Articular chondrocyte of knee joint (primary cell): Measurements from ENCODE around the gene TFF2. TPM values are rescaled to one million over a fixed set of nuclear protein-coding genes. Genes with fewer than 3 reads are reported as not detected.

Source experiments
- total RNA-seq: library from RNA; depleted of rRNA; stranded (reverse); fragments of >200 nt; gene quantifications from 2 replicates; pipeline ENCODE4 v1.2.3, GENCODE V29; 2012

Gene TFF2
- not detected in 2 replicates for total RNA-seq

DNA sequence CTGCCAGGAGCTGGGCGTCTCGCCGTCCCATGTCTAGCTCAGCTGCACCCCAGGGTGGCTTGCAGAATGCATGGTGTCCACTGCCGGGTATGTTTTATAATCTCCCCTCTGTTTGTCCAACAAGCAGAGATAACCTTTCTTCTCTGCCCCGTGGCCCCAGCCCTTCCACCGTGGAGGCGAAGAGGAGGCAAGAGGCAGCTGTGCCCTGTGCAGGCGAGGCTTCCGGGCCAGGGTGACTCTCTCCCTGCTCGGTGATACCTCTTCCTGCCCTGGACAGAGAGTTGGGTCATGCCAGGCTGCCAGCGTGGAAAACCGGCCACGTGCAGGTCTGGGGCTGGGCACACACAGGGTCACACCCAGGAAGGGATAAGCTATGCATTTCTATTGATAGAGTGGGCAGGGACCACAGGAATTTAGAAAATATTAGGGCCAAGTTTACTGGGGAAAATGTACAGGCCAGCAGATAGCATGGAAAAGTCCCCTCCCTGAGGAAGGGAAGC, at the start of gene TFF2:
Gene TFF2 (minus strand): TSS at position 68 of the 500 bp plus-strand sequence. CDS start 37 bp downstream, at position 31.

GRCh38 chr21:42395905-42396651, 45.3 kb upstream of the TFF2 start, which contains the start of gene TMPRSS3:
Gene TMPRSS3 (minus strand): TSS chr21:42396052. CDS start chr21:42395417, 635 bp downstream.

GRCh38 chr21:42366292-42367010, 15.7 kb upstream of the TFF2 start, which contains the start of gene TFF1:
Gene TFF1 (minus strand): TSS chr21:42366535. CDS start chr21:42366495, 40 bp downstream.

DNA sequence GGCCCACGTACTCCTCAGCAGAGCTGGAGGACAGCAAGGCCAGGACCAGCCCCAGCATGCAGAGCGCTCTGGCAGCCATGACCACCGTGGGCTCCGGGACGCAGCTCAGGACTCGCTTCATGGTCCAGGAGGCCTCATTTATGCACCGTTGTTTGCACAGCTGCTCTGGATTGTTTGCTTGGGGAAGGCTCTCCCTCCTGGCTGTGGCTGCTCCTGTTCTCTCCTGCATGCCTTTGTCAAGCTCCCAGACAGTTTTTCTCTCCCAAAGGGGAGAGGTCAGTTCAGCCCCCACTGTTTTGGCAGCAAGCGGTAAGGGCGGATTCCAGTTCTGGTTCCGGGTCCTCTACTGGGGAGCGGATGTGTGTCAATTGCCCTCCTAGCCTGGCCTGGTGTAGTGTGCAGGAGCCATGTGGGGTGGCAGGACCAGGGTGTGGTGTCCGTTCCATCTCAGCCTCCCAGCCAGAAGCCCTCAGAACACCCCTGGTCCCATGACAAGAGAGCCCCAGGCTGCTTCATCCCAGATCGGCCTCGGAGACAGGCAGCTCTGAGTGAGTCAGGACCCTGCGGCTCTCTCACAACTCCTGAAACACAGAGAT, 35.4 kb downstream of the TFF2 start, which contains the start of gene TFF3:
Gene TFF3 (minus strand): TSS at position 114 of the 596 bp plus-strand sequence. CDS start 35 bp downstream, at position 79.

Other genes with a start within 250 kb of the TFF2 start
- 0.11 TPM in 1 of 2 replicates, not detected in the other for gene ABCG1, start 131.9 kb downstream of the TFF2 start, total RNA-seq
- not detected in 2 replicates for gene TFF3, start 35.6 kb downstream of the TFF2 start, total RNA-seq
- 0.65 TPM in 1 of 2 replicates, not detected in the other for gene TFF1, start 15.5 kb upstream of the TFF2 start, total RNA-seq
- gene TMPRSS3, start 45.1 kb upstream of the TFF2 start, total RNA-seq, result not detected in 2 replicates
- not detected in 2 replicates for gene UBASH3A, start 52.9 kb upstream of the TFF2 start, total RNA-seq
- 0.26 and 0.76 TPM in 2 replicates for gene RSPH1, start 145.2 kb upstream of the TFF2 start, total RNA-seq
- 2.5 and 3.9 TPM in 2 replicates for gene SLC37A1, start 162.9 kb upstream of the TFF2 start, total RNA-seq